ENCODE measurements around the gene GRIP2.

DNA sequence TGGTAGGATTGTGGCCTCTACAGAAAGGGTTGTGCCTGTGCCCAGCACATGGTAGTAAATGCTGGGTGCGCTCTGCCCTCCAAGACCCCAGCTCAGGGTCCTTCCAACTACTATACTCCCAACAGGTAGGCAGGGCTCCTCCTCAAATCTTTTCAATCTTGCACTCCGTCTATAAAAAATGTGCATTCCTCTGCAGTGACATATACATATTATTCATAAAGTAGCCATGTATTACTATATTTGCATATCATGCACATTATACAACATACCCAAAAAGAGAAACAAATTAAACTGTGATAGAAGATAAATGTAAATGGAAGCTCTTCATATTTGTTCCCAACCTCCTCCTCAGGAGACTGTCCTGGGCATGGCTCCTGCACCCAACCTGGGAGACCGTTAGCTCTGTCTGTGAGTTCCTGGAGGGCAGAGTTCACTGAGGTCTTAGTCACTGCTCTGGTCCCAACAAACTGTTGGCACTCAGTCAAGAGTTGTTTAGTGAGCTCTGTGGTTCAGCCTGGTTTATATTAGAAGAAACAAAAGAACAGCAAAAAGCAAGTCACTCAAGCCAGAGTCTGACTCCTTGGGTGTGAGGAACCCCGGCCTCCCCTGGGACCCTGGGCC, 47.7 kb upstream of the GRIP2 start:
- TF ChIP-seq HDGF (IDR thresholded peaks at IDR 0.05; ENCODE audit: borderline replicate concordance) (no peak), SP1 (IDR thresholded peaks at IDR 0.05) (no peak), BHLHE40 (IDR thresholded peaks at IDR 0.05; ENCODE audit: borderline replicate concordance) (no peak), FOXA1 (IDR thresholded peaks at IDR 0.05) (no peak), LEF1 (IDR thresholded peaks at IDR 0.05; ENCODE audit: borderline replicate concordance) (no peak), L3MBTL2 (conservative IDR thresholded peaks at IDR 0.05) (no peak)
